Measurements from ENCODE around the gene PELI2.

The PELI2 gene

DNA sequence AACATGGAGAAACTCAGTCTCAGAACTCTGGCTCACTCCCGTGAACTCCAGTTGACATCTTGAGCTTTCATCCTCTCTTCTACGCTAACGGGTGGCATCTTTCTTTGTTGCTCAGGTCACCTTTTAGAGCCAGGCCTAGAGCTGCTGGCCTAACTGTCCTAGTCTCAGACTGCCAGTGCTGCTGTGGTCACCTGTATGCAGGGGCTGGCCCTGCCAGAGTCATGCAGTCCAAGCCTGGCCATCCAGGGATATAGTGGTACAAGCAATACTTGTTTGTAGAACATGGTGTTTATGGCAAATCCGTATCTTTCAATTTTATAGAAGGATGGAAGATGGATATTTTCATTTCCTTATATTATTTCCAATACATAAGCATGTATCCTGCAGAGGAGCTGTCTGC is 117.2 kb downstream of the PELI2 start:
- no peak overlapping the region for H3K9ac ChIP-seq
- no peak overlapping the region for H2AFZ ChIP-seq (ENCODE audit: low read depth)
- H3K27ac ChIP-seq: no peak overlapping the region
- no peaks in the 10 kb centered on the region for H3K4me1 ChIP-seq (ENCODE audit: low read depth, poor library complexity, severe bottlenecking)
- TF ChIP-seq, protein P1, sequence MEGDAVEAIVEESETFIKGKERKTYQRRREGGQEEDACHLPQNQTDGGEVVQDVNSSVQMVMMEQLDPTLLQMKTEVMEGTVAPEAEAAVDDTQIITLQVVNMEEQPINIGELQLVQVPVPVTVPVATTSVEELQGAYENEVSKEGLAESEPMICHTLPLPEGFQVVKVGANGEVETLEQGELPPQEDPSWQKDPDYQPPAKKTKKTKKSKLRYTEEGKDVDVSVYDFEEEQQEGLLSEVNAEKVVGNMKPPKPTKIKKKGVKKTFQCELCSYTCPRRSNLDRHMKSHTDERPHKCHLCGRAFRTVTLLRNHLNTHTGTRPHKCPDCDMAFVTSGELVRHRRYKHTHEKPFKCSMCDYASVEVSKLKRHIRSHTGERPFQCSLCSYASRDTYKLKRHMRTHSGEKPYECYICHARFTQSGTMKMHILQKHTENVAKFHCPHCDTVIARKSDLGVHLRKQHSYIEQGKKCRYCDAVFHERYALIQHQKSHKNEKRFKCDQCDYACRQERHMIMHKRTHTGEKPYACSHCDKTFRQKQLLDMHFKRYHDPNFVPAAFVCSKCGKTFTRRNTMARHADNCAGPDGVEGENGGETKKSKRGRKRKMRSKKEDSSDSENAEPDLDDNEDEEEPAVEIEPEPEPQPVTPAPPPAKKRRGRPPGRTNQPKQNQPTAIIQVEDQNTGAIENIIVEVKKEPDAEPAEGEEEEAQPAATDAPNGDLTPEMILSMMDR (conservative IDR thresholded peaks at IDR 0.05; ENCODE audit: low read depth, low read length): no peak
- no peaks in the 10 kb centered on the region for H4K20me1 ChIP-seq (ENCODE audit: insufficient read depth)
- H3K4me2 ChIP-seq: no peak overlapping the region
- no peaks in the 10 kb centered on the region for H3K27me3 ChIP-seq (ENCODE audit: insufficient read depth, low read depth)
- no peaks in the 10 kb centered on the region for H3K36me3 ChIP-seq (ENCODE audit: insufficient read depth)
- no peak overlapping the region for H3K4me3 ChIP-seq (IDR thresholded peaks at IDR 0.05; ENCODE audit: insufficient read depth, low read depth, low read length)
- no peaks in the 10 kb centered on the region for H3K79me2 ChIP-seq (ENCODE audit: insufficient read depth, low read depth)

DNA sequence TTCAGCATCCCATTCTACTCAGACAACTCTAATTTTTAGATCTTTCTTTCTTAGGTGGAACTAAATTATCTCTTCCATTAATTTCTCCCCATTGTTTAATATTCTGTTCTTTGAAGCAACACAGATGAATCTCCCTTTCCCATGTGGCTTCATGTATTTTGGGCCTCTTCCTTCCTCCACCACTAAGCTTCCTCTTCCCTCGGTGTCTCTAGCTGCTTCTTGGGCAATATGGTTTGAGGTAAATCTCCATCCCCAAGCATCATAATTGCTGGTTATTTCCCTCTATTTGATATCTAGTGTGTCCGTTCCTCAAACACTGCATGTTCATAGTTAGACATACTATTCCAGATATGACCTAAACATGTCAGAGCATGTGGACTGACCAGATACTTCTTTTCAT is 119.2 kb downstream of the PELI2 start:
- TF ChIP-seq, protein P1 (conservative IDR thresholded peaks at IDR 0.05; ENCODE audit: low read depth, low read length): no peak
- no peak overlapping the region for H3K4me3 ChIP-seq (IDR thresholded peaks at IDR 0.05; ENCODE audit: insufficient read depth, low read depth, low read length)
- H3K79me2 ChIP-seq (ENCODE audit: insufficient read depth, low read depth): no peaks in the 10 kb centered on the region
- H3K27me3 ChIP-seq (ENCODE audit: insufficient read depth, low read depth): no peaks in the 10 kb centered on the region
- H2AFZ ChIP-seq (ENCODE audit: low read depth): no peak overlapping the region
- H4K20me1 ChIP-seq (ENCODE audit: insufficient read depth): no peaks in the 10 kb centered on the region
- no peak overlapping the region for H3K9ac ChIP-seq
- H3K36me3 ChIP-seq (ENCODE audit: insufficient read depth): no peaks in the 10 kb centered on the region
- H3K4me1 ChIP-seq (ENCODE audit: low read depth, poor library complexity, severe bottlenecking): no peaks in the 10 kb centered on the region
- no peak overlapping the region for H3K27ac ChIP-seq
- H3K4me2 ChIP-seq: no peak overlapping the region

DNA sequence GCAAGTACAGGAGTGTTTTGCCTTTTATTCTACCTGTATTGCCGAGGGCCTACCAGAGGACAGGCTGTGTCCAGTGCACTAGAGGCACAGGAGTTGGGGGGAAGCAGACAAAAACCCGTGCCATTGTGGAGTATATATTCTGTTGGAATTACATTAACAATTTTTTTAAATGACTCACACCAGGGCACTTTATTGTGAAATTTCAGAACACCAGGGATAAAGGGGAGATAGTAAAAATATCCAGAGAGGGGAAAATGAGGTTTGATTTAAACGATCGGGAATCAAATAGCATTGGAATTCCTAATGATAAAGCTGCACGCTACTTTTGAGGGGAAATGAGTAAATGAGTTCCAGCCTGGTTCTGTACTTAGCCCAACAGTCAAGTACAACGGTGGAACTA is 123.2 kb downstream of the PELI2 start:
- Histone ChIP-seq H3K9ac (no peak overlapping the region), H3K4me1 (ENCODE audit: low read depth, poor library complexity, severe bottlenecking) (no peaks in the 10 kb centered on the region), H3K27me3 (ENCODE audit: insufficient read depth, low read depth) (no peaks in the 10 kb centered on the region), H3K36me3 (ENCODE audit: insufficient read depth) (no peaks in the 10 kb centered on the region), H2AFZ (ENCODE audit: low read depth) (no peak overlapping the region), H3K4me3 (IDR thresholded peaks at IDR 0.05; ENCODE audit: insufficient read depth, low read depth, low read length) (no peak overlapping the region), H4K20me1 (ENCODE audit: insufficient read depth) (no peaks in the 10 kb centered on the region), H3K27ac (no peak overlapping the region), H3K79me2 (ENCODE audit: insufficient read depth, low read depth) (no peaks in the 10 kb centered on the region), H3K4me2 (no peak overlapping the region)
- TF ChIP-seq, protein P1 (conservative IDR thresholded peaks at IDR 0.05; ENCODE audit: low read depth, low read length): no peak

DNA sequence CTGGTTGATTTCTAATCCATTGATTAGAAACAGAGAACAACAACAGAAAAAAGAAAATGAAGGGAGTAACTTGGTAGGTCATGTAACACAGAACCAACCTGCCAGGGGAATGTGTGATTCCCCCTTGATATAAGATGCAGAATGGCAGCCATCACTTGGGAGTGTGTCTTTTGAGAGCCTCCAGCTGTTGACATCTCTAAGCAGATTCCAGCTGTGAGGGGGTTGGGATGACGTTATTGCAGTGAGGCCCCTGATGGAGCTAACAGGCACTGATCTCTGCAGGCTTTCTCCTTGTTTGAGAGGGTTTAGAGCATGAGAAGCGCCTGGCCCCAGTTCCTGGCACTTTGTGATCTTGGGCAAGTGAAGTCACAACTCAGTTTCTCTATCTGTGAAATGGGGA is 124.9 kb downstream of the PELI2 start:
- Histone ChIP-seq H3K27ac (no peak overlapping the region), H3K9ac (no peak overlapping the region), H3K79me2 (ENCODE audit: insufficient read depth, low read depth) (no peaks in the 10 kb centered on the region), H3K36me3 (ENCODE audit: insufficient read depth) (no peaks in the 10 kb centered on the region), H2AFZ (ENCODE audit: low read depth) (no peak overlapping the region), H3K27me3 (ENCODE audit: insufficient read depth, low read depth) (no peaks in the 10 kb centered on the region), H3K4me1 (ENCODE audit: low read depth, poor library complexity, severe bottlenecking) (no peaks in the 10 kb centered on the region), H3K4me2 (no peak overlapping the region), H3K4me3 (IDR thresholded peaks at IDR 0.05; ENCODE audit: insufficient read depth, low read depth, low read length) (no peak overlapping the region), H4K20me1 (ENCODE audit: insufficient read depth) (no peaks in the 10 kb centered on the region)
- TF ChIP-seq, protein P1 (conservative IDR thresholded peaks at IDR 0.05; ENCODE audit: low read depth, low read length): no peak
